Measurements from ENCODE around the gene ATG101.

DNA sequence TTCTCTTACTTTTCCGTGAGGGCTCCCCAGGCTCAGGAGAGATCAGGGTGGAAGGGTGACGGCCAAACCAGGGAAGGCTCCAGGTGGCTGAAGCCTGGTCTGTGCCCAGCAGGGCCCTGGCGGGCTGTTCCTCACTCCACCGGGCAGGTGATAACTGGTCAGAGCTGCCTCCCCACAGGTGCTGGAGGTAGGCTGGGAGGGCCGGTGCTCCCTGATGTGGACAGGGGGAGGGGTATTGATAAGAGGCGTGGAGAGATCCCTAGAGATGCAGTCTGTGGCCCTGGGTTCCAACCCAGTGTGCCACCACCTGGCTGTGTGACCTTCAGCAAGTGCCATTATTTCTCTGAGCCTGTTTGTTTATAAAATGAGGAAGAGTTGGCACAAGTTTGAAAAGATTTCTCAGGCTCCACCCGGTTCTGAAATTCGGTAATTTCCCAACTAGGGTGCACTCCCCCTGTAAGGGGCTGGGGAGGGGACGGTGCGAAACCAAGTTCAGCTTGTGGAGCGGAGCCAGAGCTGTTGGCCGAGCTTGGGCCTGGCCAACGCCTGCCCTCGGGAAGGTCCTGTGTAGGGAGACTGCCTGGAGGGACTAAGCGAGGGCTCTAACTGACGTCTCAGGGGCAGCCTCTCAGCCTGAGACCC lies 19.5 kb upstream of the ATG101 start:
- no peak for TF ChIP-seq POLR2AphosphoS5 (IDR thresholded peaks at IDR 0.05; ENCODE audit: insufficient read depth in 1 of 2, low read depth in 1 of 2)
- TF ChIP-seq, protein P1, sequence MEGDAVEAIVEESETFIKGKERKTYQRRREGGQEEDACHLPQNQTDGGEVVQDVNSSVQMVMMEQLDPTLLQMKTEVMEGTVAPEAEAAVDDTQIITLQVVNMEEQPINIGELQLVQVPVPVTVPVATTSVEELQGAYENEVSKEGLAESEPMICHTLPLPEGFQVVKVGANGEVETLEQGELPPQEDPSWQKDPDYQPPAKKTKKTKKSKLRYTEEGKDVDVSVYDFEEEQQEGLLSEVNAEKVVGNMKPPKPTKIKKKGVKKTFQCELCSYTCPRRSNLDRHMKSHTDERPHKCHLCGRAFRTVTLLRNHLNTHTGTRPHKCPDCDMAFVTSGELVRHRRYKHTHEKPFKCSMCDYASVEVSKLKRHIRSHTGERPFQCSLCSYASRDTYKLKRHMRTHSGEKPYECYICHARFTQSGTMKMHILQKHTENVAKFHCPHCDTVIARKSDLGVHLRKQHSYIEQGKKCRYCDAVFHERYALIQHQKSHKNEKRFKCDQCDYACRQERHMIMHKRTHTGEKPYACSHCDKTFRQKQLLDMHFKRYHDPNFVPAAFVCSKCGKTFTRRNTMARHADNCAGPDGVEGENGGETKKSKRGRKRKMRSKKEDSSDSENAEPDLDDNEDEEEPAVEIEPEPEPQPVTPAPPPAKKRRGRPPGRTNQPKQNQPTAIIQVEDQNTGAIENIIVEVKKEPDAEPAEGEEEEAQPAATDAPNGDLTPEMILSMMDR (IDR thresholded peaks at IDR 0.05): no peak

Data from vagina (tissue), 2 donors.